Testis (tissue), 2 donors: Measurements from ENCODE around the gene KDM5C.

ENCODE experiments used
- CTCF ChIP-seq, 3 experiments: fragments of 450-650 bp in 2 of 3; fragments of 200-600 bp in 1 of 3; sonication (generic) in 1 of 3; IDR thresholded peaks; one replicate each; pipeline ENCODE4 v1.5.1; 2016 to 2019; ENCODE audit warnings: antibody characterized with exemption in 3 of 3, mild to moderate bottlenecking in 2 of 3, moderate library complexity in 1 of 3
- POLR2A ChIP-seq: fragments of 450-650 bp; IDR thresholded peaks from one replicate; pipeline ENCODE4 v1.6.1; 2017; ENCODE audit warnings: antibody characterized with exemption, mild to moderate bottlenecking, moderate library complexity

- no peak for TF ChIP-seq CTCF (IDR thresholded peaks at IDR 0.05)
- no peak for TF ChIP-seq POLR2A
Observed at GRCh38 chrX:53246231-53246630, 21.2 kb upstream of the KDM5C start.
